GM18508 (cell line): ENCODE data around the gene OXA1L.
"Not testable (repeated sequence)": the region's sequence is repeated elsewhere in the genome, so short reads cannot be mapped to it uniquely, and the experiment has no call there.

Experiments used
- ATAC-seq: cut with Tn5 transposase; IDR thresholded peaks from one replicate; pipeline ENCODE4 v1.9.1; 2021; ENCODE audit warnings: moderate number of reproducible peaks; ENCODE audit not compliant: insufficient read depth, unreplicated experiment

Gene OXA1L

DNA sequence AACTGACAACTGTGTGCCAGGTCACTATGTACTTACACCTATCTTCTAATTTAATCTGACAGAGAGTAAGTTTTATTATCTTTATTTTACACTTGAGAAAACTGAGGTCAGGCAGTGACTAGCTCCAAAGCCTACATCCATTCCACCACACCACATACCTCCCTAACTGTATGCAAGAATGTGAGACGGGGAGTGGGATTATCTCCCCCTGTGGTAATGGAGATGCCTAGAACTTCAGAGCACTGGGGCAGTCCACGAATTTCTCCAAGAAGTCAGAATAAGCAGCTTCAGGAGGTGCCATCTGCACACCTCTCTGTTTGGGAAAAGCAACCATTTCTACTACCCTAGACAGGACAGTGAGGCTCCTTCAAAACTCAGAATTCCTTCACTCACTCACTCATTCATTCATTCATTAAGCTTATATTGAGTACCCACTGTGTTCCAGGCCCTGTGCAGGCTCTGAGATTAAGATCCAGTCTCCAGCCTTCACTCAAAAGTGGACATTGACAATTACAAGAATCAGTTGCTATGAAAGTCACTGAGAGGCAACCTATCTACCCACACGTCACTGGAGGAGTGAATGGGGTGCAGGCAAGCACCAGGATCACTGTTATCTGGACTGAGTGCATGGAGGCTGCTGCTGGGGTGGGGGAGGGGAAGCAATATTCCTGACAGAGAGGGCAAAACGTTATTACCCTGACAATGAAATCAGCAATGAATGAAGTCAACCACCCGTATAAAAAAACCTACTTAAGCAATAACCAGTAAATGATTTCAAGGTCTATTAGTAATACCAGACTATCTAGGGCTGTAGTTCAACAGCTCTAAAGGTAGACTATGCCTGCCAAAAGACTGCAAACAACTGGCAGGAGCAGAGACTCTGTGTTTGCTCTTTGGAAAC is 30.8 kb downstream of the OXA1L start:
- ATAC-seq: no peak

GRCh38 chr14:22798528-22798927 is 32.0 kb downstream of the OXA1L start:
- no peak for ATAC-seq

GRCh38 chr14:22800346-22800745 is 33.9 kb downstream of the OXA1L start:
- no peak for ATAC-seq

- ATAC-seq: no peak
These were observed 35.2 kb downstream of the OXA1L start for GRCh38 chr14:22801716-22802115.

- ATAC-seq: no peak
These were observed 36.6 kb downstream of the OXA1L start for GRCh38 chr14:22802860-22803686.

DNA sequence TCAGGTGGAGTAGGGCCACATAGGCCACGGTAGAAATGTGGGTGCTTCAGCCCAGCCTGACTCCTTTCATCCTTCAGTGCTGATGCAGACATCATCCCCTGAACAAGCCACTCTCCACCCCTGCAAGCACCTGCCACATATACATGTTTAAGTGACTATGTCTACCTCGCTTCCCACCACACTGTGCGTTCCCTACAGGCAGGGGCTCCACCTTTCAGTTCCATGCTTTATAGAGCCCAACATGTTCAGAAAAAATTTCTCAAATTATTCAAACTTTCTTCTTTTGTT is 37.1 kb downstream of the OXA1L start:
- ATAC-seq: no peak

DNA sequence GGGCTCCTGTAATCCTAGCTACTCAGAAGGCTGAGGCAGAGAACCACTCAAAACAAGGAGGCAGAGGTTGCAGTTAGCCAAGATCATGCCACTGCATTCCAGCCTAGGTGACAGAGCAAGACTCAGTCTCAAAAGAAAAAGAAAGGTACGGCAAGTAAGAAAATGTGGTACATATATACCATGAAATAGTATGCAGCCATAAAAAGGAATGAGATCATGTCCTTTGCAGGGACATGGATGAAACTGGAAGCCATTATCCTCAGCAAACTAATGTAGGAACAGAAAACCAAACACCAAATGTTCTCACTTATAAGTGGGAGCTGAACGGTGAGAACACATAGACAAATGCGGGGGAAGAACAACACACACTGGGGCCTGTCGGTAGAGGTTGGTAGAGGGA is 38.7 kb downstream of the OXA1L start:
- not testable (repeated sequence) for ATAC-seq

DNA sequence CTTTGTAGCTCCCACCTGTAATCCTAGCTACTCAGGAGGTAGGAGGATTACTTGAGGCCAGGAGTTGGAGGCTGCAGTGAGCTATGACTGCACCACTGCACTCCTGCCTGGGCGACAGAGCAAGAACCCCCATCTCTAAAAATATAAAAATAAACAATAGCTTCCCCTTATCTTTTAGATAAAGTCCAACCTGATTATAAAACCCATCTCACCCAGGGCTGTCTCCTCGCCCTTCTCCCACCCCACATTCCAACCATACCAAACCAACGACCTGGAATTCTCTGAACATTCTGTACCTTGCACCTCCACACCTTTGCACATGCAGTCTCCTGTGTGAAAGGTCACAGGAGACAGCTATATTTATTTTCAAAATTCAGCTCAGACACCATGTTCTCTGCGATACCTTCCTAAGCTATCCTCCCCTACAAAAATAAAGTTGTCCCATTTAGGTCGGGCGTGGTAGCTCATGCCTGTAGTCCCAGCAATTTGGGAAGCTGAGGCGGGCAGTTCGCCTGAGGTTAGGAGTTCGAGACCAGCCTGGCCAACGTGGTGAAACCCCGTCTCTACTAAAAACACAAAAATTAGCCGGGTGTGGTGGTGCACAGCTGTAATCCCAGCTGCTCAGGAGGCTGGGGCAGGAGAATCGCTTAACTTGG is 41.1 kb downstream of the OXA1L start:
- no peak for ATAC-seq

- no peak for ATAC-seq
These were observed 42.1 kb downstream of the OXA1L start for GRCh38 chr14:22808388-22809209.

- no peak for ATAC-seq
These were observed 45.2 kb downstream of the OXA1L start for GRCh38 chr14:22811722-22812121.

DNA sequence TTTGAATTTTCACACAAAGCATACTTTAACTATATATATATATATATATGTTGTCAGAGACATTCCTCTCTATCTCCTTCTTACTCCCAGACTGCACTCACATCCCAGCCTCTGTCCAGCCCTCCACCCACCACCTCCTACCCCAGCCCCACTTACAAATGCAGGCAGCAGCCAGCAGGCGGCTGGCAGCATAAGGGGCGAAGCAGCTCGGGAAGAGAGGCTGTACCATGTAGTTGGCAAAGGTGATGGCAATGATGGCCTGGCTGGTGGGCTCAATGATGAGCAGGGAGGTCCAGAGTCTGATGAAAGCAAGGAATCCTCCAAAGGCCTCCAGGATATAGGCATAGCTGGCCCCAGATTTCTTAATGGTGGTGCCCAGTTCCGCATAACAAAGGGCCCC is 46.3 kb downstream of the OXA1L start:
- ATAC-seq: no peak

DNA sequence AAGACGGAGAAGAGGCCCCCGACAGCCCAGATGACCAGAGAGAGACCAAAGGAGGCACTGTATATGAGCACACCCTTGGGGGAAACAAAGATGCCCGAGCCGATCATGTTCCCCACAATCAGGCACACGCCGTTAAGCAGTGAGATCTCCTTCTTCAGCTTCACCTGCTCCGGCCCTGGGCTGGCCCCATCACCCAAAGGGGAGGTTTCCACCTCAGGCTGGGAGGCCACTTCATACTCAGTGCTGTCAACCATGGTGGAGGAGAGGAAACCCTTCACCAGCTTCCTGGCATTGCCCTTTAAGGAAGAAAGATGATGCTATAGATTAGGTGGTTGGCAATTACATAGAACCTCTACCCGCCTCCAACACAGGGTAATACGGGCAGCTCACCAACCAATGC is 46.7 kb downstream of the OXA1L start:
- no peak for ATAC-seq

GRCh38 chr14:22814373-22814772 is 47.9 kb downstream of the OXA1L start:
- ATAC-seq: no peak

- no peak for ATAC-seq
These were observed 48.6 kb downstream of the OXA1L start, which contains the start of gene SLC7A7 for GRCh38 chr14:22814941-22815713. SLC7A7 (minus strand) TSS chr14:22815435; CDS start chr14:22813398, 2,037 bp downstream.

DNA sequence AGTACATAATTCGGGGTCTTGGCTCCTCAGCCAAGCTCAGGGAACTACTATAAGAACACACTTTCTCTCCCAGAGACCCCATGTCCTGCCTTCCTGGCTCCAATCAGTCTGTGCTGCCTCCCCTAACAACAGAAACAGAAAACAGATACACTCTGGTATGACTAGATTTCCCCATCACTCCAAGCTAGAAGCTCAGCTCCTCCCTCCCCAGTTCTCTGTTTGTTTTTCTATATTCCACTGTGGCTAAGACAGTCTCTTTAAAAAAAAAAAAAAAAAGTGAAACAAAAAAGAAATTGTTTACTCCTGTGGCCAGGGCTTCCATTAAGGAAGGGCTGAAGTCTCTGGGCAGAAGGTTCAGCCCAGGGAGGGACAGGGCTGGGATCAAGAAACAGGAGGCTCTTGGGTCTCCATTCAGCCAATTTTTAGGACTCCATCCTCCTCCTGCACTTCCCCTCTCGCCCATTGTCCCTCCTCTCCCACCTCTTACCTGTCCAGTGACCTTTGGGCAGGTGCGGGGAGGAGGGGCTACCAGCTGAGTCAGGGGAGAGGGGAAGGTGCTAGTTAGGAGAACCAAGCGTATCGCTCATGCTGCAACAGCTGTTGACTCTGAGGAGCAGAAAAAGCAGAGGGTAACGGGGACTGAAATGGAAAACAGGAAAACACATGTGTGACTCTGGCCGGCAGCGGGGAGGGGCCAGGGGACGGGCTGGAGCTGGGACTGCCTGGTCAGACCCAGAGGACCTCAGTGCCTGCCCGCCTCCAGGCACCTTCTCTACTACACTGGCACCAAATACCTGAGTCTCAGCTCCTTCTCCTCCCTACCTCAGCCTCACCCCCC is 52.9 kb downstream of the OXA1L start:
- ATAC-seq: no peak

DNA sequence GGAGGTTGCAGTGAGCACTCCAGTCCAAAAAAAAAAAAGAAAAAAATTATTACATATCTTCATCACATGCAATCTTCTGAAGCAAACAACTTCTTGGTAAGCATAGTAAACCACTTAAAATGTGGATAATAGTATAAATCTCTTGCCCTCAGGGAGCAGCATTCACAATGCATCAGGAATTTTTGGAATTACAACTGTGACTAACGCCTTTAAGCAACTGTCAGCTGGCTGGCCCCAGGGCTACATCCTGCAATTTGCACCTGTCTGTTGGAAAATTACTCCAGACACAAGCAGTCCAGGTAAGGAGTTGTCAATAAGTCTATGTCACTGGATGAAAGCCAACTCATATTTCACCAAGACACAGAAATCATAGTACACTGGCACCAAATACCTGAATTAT is 54.2 kb downstream of the OXA1L start:
- no peak for ATAC-seq

DNA sequence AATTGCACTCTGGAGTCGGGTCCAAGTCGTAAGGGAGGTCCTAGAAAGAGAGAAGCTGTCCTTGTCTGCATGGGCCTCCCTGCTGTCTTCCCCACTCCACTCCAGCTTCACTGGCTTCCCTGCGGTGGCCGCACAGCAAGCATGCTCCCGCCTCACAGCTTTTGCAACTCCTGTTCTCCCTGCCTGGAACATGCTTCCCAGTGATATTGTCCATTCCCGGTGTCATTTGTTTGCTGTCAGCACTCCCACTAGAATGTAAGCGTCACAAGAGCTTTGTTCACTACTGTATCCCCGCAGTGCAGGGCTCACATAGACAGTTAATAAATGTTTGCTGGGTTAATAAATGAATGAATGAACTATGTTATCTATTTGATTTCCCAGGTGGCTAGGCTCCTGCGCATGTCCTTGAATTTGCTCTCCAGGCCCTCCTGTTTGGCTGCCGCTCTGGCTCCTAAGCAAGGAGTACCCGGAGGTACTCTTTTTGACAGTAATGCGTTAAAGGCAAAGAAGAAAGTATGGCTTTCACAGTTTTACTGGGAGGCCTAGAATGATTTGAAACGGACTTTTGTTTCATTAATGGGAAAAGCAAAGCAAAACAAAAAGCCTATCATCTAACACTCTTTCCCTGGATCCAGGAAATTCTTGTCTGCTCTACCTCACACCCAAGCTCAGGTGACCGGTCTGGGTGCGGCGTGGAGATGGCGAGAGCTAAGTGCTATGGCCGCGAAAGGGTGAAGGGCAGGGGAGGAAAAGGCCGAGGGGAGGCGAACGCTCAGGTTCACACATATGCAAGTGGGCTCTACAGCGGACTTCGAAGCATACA is 54.9 kb downstream of the OXA1L start:
- no peak for ATAC-seq
